Measurements from ENCODE around the gene NSD1. TPM values are rescaled to one million over a fixed set of nuclear protein-coding genes. Genes with fewer than 3 reads are reported as not detected.

The NSD1 gene
- total and polyA plus RNA-seq, 10 of the 15 experiments (the other 5 are each of a cell fraction or from before 2014, with no cell fraction given) = 7.0 to 57.9 (median 30.4) TPM

DNA sequence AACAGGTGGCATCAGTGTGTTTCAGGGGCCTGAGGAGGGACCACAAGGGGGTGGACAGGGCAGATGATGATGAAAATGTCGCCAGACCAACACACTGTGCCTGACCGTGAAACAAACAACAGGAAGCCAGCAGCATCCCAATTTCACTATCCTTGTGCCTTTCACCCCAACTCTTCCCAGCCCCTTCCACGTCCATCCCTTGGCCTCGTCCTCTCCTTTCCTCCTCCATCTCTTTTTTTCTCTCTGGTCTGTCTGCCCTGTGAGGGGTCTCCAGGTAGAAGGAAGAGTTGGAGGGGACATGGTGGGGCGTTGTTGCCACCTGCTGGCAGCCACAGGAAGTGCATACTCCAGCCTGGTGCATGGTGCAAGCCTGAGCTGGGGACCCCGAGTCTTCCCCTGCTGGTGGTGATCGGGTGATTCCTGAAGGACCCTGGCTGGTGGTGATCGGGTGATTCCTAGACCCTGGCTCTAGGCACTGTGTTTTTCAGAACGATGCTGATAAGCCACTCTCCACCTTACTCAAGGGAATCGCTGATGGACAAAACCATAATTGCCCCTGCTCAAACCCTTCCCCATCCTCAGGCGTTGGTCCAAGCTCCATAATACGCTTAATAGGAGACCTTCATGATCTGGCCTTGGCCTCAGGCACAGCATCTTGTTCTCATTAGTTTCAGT is 21.7 kb upstream of the NSD1 start (continued):
- no peak for TF ChIP-seq TCF3 (IDR thresholded peaks at IDR 0.05; ENCODE audit: borderline replicate concordance, insufficient read depth, low read depth, low read length)
- TF ChIP-seq STAT1 (conservative IDR thresholded peaks at IDR 0.05) = no peak
- no peak for TF ChIP-seq TAF1 (IDR thresholded peaks at IDR 0.05; ENCODE audit: borderline replicate concordance, low read depth, low read length)
- no peak for TF ChIP-seq MEF2B (IDR thresholded peaks at IDR 0.05; ENCODE audit: partially characterized antibody, poor library complexity, severe bottlenecking)
- no peak for TF ChIP-seq ATF7 (IDR thresholded peaks at IDR 0.05; ENCODE audit: low read depth)

DNA sequence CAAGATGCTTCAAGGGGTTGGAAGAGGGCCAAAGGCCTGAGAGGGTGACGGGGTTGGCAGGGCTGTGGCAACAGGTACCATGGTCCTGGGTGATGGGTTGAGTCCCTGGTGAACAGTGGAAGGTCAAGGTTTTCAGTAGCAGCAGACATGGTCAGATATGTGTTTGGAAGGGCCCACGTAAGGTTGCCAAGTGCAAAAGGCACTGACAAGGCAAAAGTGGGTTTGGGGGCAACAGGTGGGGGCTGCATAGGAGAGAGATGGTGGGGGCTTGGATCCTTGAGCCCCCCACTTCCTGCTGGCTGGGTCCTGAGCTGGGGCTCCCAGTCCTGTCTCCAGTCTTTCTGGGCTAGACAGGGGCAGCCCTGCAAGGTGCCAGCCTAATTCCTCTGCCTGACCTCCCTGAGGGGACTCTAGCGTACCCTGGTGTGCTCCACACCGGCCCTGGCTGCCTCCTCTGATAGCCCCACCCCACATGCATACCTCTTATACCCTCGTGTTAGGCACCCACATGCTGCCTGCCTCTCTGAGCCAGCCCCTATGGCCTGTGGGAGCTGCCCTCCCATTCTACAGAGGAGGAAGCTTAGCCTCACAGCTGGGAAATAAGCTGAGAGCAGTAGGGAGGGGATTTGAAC is 20.9 kb upstream of the NSD1 start:
- Histone ChIP-seq H3K4me2 (ENCODE audit: control insufficient read depth, insufficient read depth) (no peak overlapping the region), H3K4me1 (ENCODE audit: control insufficient read depth, insufficient read depth, low read length) (peaks cover 3% of the 10 kb centered on the region; the same call in 1 of the 2 replicates), H3K9ac (ENCODE audit: control insufficient read depth, insufficient read depth, low read length) (no peak overlapping the region), H3K27me3 (replicated peaks in 1 of 2; ENCODE audit: control insufficient read depth in 2 of 2, insufficient read depth in 2 of 2, low read length in 1 of 2) (no peaks in the 10 kb centered on the region), H3K36me3 (ENCODE audit: control insufficient read depth in 2 of 2, insufficient read depth in 2 of 2, low read length in 1 of 2) (no peaks in the 10 kb centered on the region), H2AFZ (ENCODE audit: control insufficient read depth, low read depth, low read length) (no peak overlapping the region), H4K20me1 (ENCODE audit: control insufficient read depth, insufficient read depth) (no peaks in the 10 kb centered on the region), H3K27ac (ENCODE audit: control insufficient read depth, insufficient read depth) (no peak overlapping the region), H3K79me2 (ENCODE audit: control insufficient read depth, insufficient read depth, low read length) (no peaks in the 10 kb centered on the region), H3K4me3 (no peak overlapping the region), H3K9me3 (replicated peaks; ENCODE audit: control insufficient read depth, insufficient read depth, low read length) (no peaks in the 10 kb centered on the region)
- FAIRE-seq (no peak), DNase-seq (ENCODE audit: low read depth, low spot score) (no peak), ATAC-seq (no peak)
- in situ Hi-C loops (cut with MboI) (loop anchor here (5.0 kb wide), 1 partner anchor 460 kb away; no protein-coding TSS in a partner anchor), intact Hi-C loops (cut with micrococcal nuclease; ENCODE audit: unreplicated experiment) (loop anchor here (1.0 to 10.0 kb wide), 7 partner anchors 41 to 452 kb away; partner anchors contain the start of genes DOK3, PRELID1 and RAB24)
- CTCF ChIA-PET = interaction anchor here (0.6 to 8.0 kb wide), 51 partner anchors 10 to 538 kb away, joined by 3 to 159 read pairs (median 5); partner anchors contain the start of genes FGFR4, PRELID1 and RAB24
- POLR2A ChIA-PET = interaction anchor here (0.5 to 1.0 kb wide), 2 partner anchors 42 to 63 kb away, joined by 3 read pairs; no protein-coding TSS in a partner anchor
- TF ChIP-seq IRF4 (IDR thresholded peaks at IDR 0.05; ENCODE audit: low read depth, low read length) (no peak), RELA (IDR thresholded peaks at IDR 0.05; ENCODE audit: borderline replicate concordance, partially characterized antibody) (no peak)
- RAD21 ChIA-PET (ENCODE audit: unreplicated experiment) = interaction anchor here (0.5 to 5.8 kb wide), 20 partner anchors 20 to 725 kb away, joined by 3 to 77 read pairs (median 5); partner anchors contain the start of gene TSPAN17
- 26% methylated on average over 5 of the region's 5 CpGs for WGBS (ENCODE audit: insufficient coverage, insufficient replicate concordance, low lambda C conversion rate, missing lambda C conversion rate)
- BruUV-seq (replicated peaks) = no TSS peak
- SMC1A ChIA-PET (ENCODE audit: uncharacterized antibody, unreplicated experiment) = interaction anchor here (0.5 to 6.6 kb wide), 22 partner anchors 12 to 540 kb away, joined by 3 to 70 read pairs (median 4); no protein-coding TSS in a partner anchor
